ENCODE measurements around the gene HOXA3. TPM values are rescaled to one million over a fixed set of nuclear protein-coding genes. Genes with fewer than 3 reads are reported as not detected.
A peak's percentile ranks its signal among the peaks of the same experiment; 100 is the strongest.

HOXA3 gene
- 10 to 100 TPM; 10.3 to 10.7 TPM for total RNA-seq
- polyA plus RNA-seq: 1 to 10 TPM; 1.9 to 2.3 TPM
- long read RNA-seq, donor 1, partial matches to known transcripts: 15 of 25 reads
- long read RNA-seq, donor 1, other reads (novel, unspliced or antisense): 5 of 25 reads
- long read RNA-seq, donor 2, transcript HOXA3-205 (2 exons, 503 nt): major isoform, 6 of 8 reads
- long read RNA-seq, donor 2, partial matches to known transcripts: 0 of 8 reads
- long read RNA-seq, donor 2, other reads (novel, unspliced or antisense): 0 of 8 reads
- long read RNA-seq, donor 3, partial matches to known transcripts: 25 of 27 reads
- long read RNA-seq, donor 3, other reads (novel, unspliced or antisense): 0 of 27 reads
- long read RNA-seq, donor 4, transcript HOXA3-205 (2 exons, 503 nt): major isoform, 7 of 19 reads
- long read RNA-seq, donor 4, partial matches to known transcripts: 6 of 19 reads
- long read RNA-seq, donor 4, other reads (novel, unspliced or antisense): 6 of 19 reads
- long read RNA-seq, donor 5, partial matches to known transcripts: 22 of 34 reads
- long read RNA-seq, donor 5, other reads (novel, unspliced or antisense): 10 of 34 reads

DNA sequence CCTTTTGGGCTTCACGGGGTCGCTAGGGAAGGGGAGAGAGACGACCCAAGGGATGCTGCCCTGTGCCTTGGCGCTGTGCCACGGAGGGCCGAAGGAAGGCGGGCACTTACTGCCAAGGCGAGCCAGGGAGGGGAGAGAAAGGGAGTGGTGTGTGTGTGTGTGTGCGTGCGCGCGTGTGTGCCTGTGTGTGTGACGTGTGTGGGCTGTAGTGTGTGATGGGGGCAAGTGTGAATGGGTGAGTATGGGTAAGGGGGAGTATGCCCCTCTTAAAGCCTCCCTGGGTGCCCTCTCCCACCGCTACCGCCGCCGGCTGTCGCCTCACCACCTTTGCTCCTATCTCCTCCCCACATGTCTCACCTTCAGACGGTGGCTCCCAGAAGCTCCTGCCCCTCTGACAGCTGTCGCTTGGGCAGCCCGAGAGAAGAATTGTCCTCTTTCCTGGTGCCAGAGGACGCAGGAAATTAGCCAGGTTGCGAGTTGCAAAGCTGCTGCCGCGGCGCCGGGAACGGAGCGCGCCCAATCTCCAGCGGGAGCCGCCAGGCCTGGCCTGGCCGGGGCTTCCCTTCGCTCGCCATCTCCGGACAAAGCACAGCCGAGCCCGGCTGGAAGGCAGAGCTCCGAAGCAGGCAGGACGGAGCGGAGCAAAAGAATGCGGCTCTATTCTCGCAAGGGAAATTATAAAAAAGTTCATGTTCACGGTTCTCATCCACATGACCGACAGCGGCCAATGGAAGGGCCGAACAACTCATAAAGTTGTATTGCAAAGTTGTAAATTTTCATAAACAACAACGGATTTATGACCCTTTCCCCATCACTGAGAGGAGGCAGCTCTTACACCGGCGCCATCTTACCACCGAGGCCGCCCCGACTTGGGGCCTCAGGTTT, at the start of gene HOXA3:
TSS of gene HOXA3 (minus strand) at position 653 of the 885 bp plus-strand sequence. CDS start 41,943 bp downstream, outside the sequence.
- H3K4me1 ChIP-seq (ENCODE audit: control insufficient read depth in 5 of 5, insufficient read depth in 5 of 5, low read length in 5 of 5): peaks cover 0 to 57% (median 8%) of the 10 kb centered on the region in 5 donors
- H3K4me3 ChIP-seq: peak within 1 kb of the TSS; percentile 16
- WGBS, 2 donors: 5 to 16% methylated on average over 45 to 53 of the region's 53 CpGs
- ATAC-seq (ENCODE audit: insufficient read depth, low FRiP score): no peak
- peak; percentile 82 to 93 (median 90) for DNase-seq
- no peaks in the 10 kb centered on the region for H3K36me3 ChIP-seq (ENCODE audit: control insufficient read depth in 4 of 4, insufficient read depth in 4 of 4, low read length in 4 of 4)
- TF ChIP-seq, protein P1, sequence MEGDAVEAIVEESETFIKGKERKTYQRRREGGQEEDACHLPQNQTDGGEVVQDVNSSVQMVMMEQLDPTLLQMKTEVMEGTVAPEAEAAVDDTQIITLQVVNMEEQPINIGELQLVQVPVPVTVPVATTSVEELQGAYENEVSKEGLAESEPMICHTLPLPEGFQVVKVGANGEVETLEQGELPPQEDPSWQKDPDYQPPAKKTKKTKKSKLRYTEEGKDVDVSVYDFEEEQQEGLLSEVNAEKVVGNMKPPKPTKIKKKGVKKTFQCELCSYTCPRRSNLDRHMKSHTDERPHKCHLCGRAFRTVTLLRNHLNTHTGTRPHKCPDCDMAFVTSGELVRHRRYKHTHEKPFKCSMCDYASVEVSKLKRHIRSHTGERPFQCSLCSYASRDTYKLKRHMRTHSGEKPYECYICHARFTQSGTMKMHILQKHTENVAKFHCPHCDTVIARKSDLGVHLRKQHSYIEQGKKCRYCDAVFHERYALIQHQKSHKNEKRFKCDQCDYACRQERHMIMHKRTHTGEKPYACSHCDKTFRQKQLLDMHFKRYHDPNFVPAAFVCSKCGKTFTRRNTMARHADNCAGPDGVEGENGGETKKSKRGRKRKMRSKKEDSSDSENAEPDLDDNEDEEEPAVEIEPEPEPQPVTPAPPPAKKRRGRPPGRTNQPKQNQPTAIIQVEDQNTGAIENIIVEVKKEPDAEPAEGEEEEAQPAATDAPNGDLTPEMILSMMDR (IDR thresholded peaks at IDR 0.05; ENCODE audit: control extremely low read depth, extremely low read depth): no peak
- H3K9ac ChIP-seq (ENCODE audit: insufficient read depth in 1 of 2, low read length in 2 of 2): peak within 1 kb of the TSS; percentile 43 to 91
- peaks cover 0 to 72% (median 37%) of the 10 kb centered on the region in 3 donors for H3K27me3 ChIP-seq (ENCODE audit: control insufficient read depth in 3 of 3, insufficient read depth in 3 of 3, low read length in 2 of 3)
- peaks cover 0 to 2% (median 0%) of the 10 kb centered on the region in 4 donors for H3K9me3 ChIP-seq (ENCODE audit: control insufficient read depth in 4 of 4, insufficient read depth in 3 of 4, low read length in 3 of 4)
- peak within 1 kb of the TSS in 1 of 2 donors; percentile 62 for H3K27ac ChIP-seq (ENCODE audit: low read depth in 1 of 2, low read length in 1 of 2)

DNA sequence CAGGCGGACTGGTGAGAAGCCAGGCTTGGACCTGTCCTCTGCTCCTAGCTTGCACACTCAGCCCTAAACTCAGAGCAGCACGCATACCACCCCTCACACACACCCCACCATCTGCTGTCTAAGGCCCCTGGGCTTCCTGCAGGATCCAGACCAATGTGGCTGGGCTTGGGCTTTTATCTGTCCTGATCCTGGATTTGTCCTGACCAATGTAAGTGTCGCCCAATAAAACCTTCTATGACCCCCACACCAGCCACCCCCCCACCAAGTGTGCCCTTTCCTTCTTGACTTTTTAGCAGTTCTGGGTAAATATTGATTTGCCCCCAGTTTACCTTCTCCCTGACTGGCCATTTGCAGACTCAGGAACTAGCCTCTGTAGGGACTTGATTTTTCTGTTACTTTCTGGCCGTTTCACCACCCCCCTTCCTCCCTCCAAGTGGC, 49.2 kb upstream of the HOXA3 start:
- 12 to 14% methylated on average over 4 of the region's 4 CpGs for WGBS, 2 donors
- Histone ChIP-seq H3K9me3 (ENCODE audit: control insufficient read depth in 4 of 4, insufficient read depth in 3 of 4, low read length in 3 of 4) (peaks cover 0 to 17% (median 0%) of the 10 kb centered on the region in 4 donors), H3K27ac (ENCODE audit: low read depth in 1 of 2, low read length in 1 of 2) (no peak overlapping the region), H3K4me1 (ENCODE audit: control insufficient read depth in 5 of 5, insufficient read depth in 5 of 5, low read length in 5 of 5) (peaks cover 0 to 34% (median 3%) of the 10 kb centered on the region in 5 donors), H3K27me3 (ENCODE audit: control insufficient read depth in 3 of 3, insufficient read depth in 3 of 3, low read length in 2 of 3) (peaks cover 0 to 90% (median 90%) of the 10 kb centered on the region in 3 donors), H3K9ac (ENCODE audit: insufficient read depth in 1 of 2, low read length in 2 of 2) (no peak overlapping the region), H3K36me3 (ENCODE audit: control insufficient read depth in 4 of 4, insufficient read depth in 4 of 4, low read length in 4 of 4) (no peaks in the 10 kb centered on the region), H3K4me3 (no peak overlapping the region)
- TF ChIP-seq, protein P1 (IDR thresholded peaks at IDR 0.05; ENCODE audit: control extremely low read depth, extremely low read depth): no peak
- DNase-seq (peak in 1 of 3 donors; percentile 19), ATAC-seq (ENCODE audit: insufficient read depth, low FRiP score) (no peak)

DNA sequence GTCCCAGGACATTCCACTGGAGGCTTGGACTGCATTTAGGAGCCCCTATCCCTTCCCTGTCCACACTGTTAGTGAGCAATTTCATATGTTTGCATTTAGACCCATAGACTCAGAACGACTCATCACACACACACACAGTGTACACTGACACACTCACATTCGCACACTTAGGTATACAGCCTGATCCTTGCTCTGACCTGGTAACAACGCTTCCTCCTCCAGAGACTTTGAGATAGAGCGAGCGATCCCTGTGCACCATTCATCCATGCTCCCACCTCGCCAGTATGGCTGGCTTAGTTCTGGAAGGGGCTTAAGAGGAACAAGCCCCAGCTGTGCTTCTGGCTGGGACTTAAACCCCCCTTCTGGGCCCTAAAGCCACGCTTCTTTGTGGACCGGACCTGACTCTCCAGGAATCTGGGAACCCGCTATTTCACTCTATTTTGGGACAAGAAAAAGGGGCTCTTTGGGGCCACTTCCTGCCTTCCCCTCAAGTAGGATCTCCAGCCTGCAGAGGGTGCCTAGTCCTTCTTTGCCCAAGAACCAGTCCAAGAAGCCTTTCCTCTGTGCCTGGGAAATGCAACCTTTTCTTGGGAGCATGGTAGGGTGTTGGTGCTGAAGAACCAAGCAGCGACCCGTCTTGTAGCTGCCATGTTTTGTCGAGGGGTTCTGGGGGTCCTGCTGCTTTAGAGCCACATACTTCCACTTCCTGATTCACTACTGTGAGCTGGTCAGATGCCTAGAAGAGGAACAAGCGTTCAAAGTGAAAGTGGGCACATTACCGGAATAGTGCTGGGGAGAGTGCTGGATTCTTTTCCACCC, 48.6 kb upstream of the HOXA3 start:
- no peaks in the 10 kb centered on the region for H3K36me3 ChIP-seq (ENCODE audit: control insufficient read depth in 4 of 4, insufficient read depth in 4 of 4, low read length in 4 of 4)
- WGBS, 2 donors: 7 to 13% methylated on average over 14 of the region's 14 CpGs
- peaks cover 0 to 34% (median 5%) of the 10 kb centered on the region in 5 donors for H3K4me1 ChIP-seq (ENCODE audit: control insufficient read depth in 5 of 5, insufficient read depth in 5 of 5, low read length in 5 of 5)
- H3K27ac ChIP-seq (ENCODE audit: low read depth in 1 of 2, low read length in 1 of 2): no peak overlapping the region
- no peak for ATAC-seq (ENCODE audit: insufficient read depth, low FRiP score)
- H3K9ac ChIP-seq (ENCODE audit: insufficient read depth in 1 of 2, low read length in 2 of 2): no peak overlapping the region
- H3K4me3 ChIP-seq: no peak overlapping the region
- peaks cover 0 to 17% (median 0%) of the 10 kb centered on the region in 4 donors for H3K9me3 ChIP-seq (ENCODE audit: control insufficient read depth in 4 of 4, insufficient read depth in 3 of 4, low read length in 3 of 4)
- TF ChIP-seq, protein P1 (IDR thresholded peaks at IDR 0.05; ENCODE audit: control extremely low read depth, extremely low read depth): no peak
- peak in 1 of 3 donors; percentile 42 for DNase-seq
- H3K27me3 ChIP-seq (ENCODE audit: control insufficient read depth in 3 of 3, insufficient read depth in 3 of 3, low read length in 2 of 3): peaks cover 0 to 90% (median 90%) of the 10 kb centered on the region in 3 donors

All from lung (tissue), 16 donors.